ENCODE data around the gene GPANK1. TPM values are rescaled to one million over a fixed set of nuclear protein-coding genes. Genes with fewer than 3 reads are reported as not detected.

Gene GPANK1
- total and polyA plus RNA-seq, 2 of the 13 experiments (the other 11 are each of a cell fraction or from before 2014, with no cell fraction given), result 15.4 to 22.8 TPM

DNA sequence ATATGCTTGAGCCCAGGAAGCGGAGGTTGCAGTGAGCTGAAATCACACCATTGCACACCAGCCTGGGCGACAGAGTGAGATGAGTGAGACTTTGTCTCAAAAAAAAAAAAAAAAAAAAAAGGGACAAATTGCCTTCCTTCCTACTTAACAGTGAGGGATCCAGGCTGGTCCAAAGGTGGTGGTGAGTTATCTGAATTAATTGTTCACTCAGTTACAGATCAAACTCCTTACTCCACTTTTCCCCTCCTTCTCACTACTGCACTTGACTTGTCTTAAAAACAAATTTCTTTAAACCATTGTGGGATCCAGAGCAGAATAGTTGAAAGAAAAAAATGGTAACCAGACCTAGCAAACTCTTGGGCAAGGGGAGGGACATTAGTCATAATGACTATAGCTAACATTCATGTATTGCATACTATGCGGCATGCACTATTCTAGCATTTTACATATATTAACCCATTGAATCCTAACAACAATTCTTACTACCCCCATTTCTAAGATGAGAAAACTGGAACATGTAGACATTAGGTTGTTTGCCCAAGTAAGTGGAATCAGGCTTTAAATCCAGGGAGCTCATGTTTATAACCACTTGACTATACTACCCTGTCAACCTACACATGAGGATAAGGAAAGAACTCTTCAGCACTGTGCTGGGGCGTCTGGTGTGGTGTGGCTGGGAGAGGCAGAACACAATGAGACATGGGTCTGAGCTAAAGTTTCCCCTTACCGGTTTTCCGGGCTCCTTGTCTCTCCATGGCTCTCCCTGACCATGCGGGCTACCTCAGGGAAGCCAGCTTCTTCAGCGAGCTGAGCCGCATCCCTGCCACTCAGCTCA lies 1.5 kb downstream of the GPANK1 start:
- ChIA-PET POLR2A (interaction anchor here (0.7 to 7.4 kb wide), 18 partner anchors 8 to 266 kb away, joined by 3 to 438 read pairs (median 4); partner anchors contain the start of genes ABHD16A, APOM, BAG6 and CLIC1), CTCF (ENCODE audit: low intra/inter-chr PET ratio, low total read pairs) (no interaction called here)
- H3K27ac ChIP-seq (ENCODE audit: extremely low read length, insufficient read depth, low read length), result peak overlapping the region; percentile 99
- no peak for FAIRE-seq
- intact Hi-C loops (cut with micrococcal nuclease; ENCODE audit: unreplicated experiment), result no loop called here
- peaks cover 9 to 25% of the 10 kb centered on the region in 2 experiments for H3K36me3 ChIP-seq (replicated peaks in 1 of 2; ENCODE audit: control insufficient read depth in 1 of 2, insufficient read depth in 2 of 2, low read length in 2 of 2)
- DNase-seq (ENCODE audit: low spot score), result no peak
- no TSS peak for BruUV-seq (replicated peaks)
- H3K4me1 ChIP-seq (ENCODE audit: insufficient read depth, low read length), result peaks cover 77% of the 10 kb centered on the region
- H3K4me2 ChIP-seq (ENCODE audit: low read depth, low read length), result peak overlapping the region; percentile 94
- in situ Hi-C loops (cut with HindIII; ENCODE audit: extremely low pct_ligation_motif_present, low pct_unique_long_range_greater_than_20kb), result no loop called here
- H2AFZ ChIP-seq (ENCODE audit: low read length), result no peak overlapping the region
- peaks cover 12% of the 10 kb centered on the region; the same call in 1 of the 2 replicates for H4K20me1 ChIP-seq (ENCODE audit: insufficient read depth, low read length)
- peak overlapping the region; percentile 98 for H3K9ac ChIP-seq (ENCODE audit: insufficient read depth, low read depth, low read length)
- H3K9me3 ChIP-seq (ENCODE audit: low read length), result no peaks in the 10 kb centered on the region
- H3K4me3 ChIP-seq (replicated peaks in 1 of 3; ENCODE audit: insufficient read depth in 1 of 3, low read depth in 2 of 3, low read length in 3 of 3), result peak overlapping the region; percentile 69 to 98 (median 71)
- H3K79me2 ChIP-seq (ENCODE audit: insufficient read depth, low read length), result peaks cover 66% of the 10 kb centered on the region
- no peak for ATAC-seq
- 93% methylated on average over 9 of the region's 9 CpGs for WGBS (ENCODE audit: low lambda C conversion rate)
- no peaks in the 10 kb centered on the region; a peak in 1 of 5 replicates for H3K27me3 ChIP-seq (ENCODE audit: control insufficient read depth in 1 of 2, insufficient read depth in 2 of 2, low read length in 2 of 2)
- TF ChIP-seq ELF1 (CRISPR knock-in tag; IDR thresholded peaks at IDR 0.05) (no peak), ZNF431 (CRISPR knock-in tag; IDR thresholded peaks at IDR 0.05; ENCODE audit: borderline replicate concordance, low read depth) (no peak), ZNF788 (CRISPR knock-in tag; IDR thresholded peaks at IDR 0.05; ENCODE audit: borderline replicate concordance) (no peak), TFDP2 (CRISPR knock-in tag; IDR thresholded peaks at IDR 0.05) (no peak), MAZ (IDR thresholded peaks at IDR 0.05; ENCODE audit: borderline replicate concordance, low read depth, low read length) (no peak), MAZ (CRISPR knock-in tag; IDR thresholded peaks at IDR 0.05; ENCODE audit: low read depth) (no peak), GLI4 (CRISPR knock-in tag; IDR thresholded peaks at IDR 0.05; ENCODE audit: borderline replicate concordance) (no peak), SP4 (CRISPR knock-in tag; IDR thresholded peaks at IDR 0.05) (no peak), ZNF678 (CRISPR knock-in tag; IDR thresholded peaks at IDR 0.05) (no peak), ZNF207 (IDR thresholded peaks at IDR 0.05; ENCODE audit: borderline replicate concordance) (no peak), ZNF652 (CRISPR knock-in tag; IDR thresholded peaks at IDR 0.05; ENCODE audit: borderline replicate concordance, low read depth) (peak; percentile 75; the same call in 1 of the 2 replicates), POLR2A (IDR thresholded peaks at IDR 0.05; ENCODE audit: insufficient read depth in 1 of 2, low read depth in 2 of 2, low read length in 2 of 2) (peak in 1 of 2 experiments; percentile 3; a peak in 1 of 4 replicates), HOXD1 (CRISPR knock-in tag; IDR thresholded peaks at IDR 0.05) (no peak), ZKSCAN5 (CRISPR knock-in tag; IDR thresholded peaks at IDR 0.05) (no peak)
- TF ChIP-seq, protein P1, sequence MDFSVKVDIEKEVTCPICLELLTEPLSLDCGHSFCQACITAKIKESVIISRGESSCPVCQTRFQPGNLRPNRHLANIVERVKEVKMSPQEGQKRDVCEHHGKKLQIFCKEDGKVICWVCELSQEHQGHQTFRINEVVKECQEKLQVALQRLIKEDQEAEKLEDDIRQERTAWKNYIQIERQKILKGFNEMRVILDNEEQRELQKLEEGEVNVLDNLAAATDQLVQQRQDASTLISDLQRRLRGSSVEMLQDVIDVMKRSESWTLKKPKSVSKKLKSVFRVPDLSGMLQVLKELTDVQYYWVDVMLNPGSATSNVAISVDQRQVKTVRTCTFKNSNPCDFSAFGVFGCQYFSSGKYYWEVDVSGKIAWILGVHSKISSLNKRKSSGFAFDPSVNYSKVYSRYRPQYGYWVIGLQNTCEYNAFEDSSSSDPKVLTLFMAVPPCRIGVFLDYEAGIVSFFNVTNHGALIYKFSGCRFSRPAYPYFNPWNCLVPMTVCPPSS (IDR thresholded peaks at IDR 0.05), result no peak
- TF ChIP-seq, protein P2, sequence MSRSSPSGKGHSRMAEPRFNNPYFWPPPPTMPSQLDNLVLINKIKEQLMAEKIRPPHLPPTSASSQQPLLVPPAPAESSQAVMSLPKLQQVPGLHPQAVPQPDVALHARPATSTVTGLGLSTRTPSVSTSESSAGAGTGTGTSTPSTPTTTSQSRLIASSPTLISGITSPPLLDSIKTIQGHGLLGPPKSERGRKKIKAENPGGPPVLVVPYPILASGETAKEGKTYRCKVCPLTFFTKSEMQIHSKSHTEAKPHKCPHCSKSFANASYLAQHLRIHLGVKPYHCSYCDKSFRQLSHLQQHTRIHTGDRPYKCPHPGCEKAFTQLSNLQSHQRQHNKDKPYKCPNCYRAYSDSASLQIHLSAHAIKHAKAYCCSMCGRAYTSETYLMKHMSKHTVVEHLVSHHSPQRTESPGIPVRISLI (CRISPR knock-in tag; IDR thresholded peaks at IDR 0.05; ENCODE audit: borderline replicate concordance), result peak; percentile 67
- TF ChIP-seq, protein P3, sequence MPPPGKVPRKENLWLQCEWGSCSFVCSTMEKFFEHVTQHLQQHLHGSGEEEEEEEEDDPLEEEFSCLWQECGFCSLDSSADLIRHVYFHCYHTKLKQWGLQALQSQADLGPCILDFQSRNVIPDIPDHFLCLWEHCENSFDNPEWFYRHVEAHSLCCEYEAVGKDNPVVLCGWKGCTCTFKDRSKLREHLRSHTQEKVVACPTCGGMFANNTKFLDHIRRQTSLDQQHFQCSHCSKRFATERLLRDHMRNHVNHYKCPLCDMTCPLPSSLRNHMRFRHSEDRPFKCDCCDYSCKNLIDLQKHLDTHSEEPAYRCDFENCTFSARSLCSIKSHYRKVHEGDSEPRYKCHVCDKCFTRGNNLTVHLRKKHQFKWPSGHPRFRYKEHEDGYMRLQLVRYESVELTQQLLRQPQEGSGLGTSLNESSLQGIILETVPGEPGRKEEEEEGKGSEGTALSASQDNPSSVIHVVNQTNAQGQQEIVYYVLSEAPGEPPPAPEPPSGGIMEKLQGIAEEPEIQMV (CRISPR knock-in tag; IDR thresholded peaks at IDR 0.05; ENCODE audit: low read depth), result no peak
- TF ChIP-seq, protein P4, sequence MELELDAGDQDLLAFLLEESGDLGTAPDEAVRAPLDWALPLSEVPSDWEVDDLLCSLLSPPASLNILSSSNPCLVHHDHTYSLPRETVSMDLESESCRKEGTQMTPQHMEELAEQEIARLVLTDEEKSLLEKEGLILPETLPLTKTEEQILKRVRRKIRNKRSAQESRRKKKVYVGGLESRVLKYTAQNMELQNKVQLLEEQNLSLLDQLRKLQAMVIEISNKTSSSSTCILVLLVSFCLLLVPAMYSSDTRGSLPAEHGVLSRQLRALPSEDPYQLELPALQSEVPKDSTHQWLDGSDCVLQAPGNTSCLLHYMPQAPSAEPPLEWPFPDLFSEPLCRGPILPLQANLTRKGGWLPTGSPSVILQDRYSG (CRISPR knock-in tag; IDR thresholded peaks at IDR 0.05), result 0 out of 2 replicates have a peak, but pooled peaks have one; percentile 41

All from HepG2 (cell line).